Ovary (tissue), 9 donors: Measurements from ENCODE around the gene TPM3. TPM values are rescaled to one million over a fixed set of nuclear protein-coding genes. Genes with fewer than 3 reads are reported as not detected.

Experiments used
- DNase-seq, 5 donors: peaks; one replicate each; pipeline ENCODE4 v3.0.0-alpha.2; 2019 to 2020
- H3K27ac ChIP-seq, 2 donors: fragments of 200-600 bp; one replicate each; pipeline versions ENCODE4 v1.5.1 to v1.8.0; 2019 to 2022
- H3K27me3 ChIP-seq: fragments of 200-600 bp; one replicate; pipeline ENCODE4 v1.8.0; 2022
- H3K36me3 ChIP-seq: fragments of 200-600 bp; sonication (generic); one replicate; pipeline ENCODE4 v1.5.1; 2019
- H3K4me1 ChIP-seq: one replicate; pipeline ENCODE4 v1.8.1; 2013; ENCODE audit warnings: mild to moderate bottlenecking, moderate library complexity; ENCODE audit not compliant: insufficient read depth
- H3K4me3 ChIP-seq: fragments of 200-600 bp; sonication (generic); one replicate; pipeline ENCODE4 v1.5.1; 2017
- H3K9me3 ChIP-seq, 2 donors: fragments of 200-600 bp in 1 of 2; sonication (generic) in 1 of 2; one replicate each; pipeline versions ENCODE4 v1.5.1 to v1.8.1; 2013 to 2019; ENCODE audit warnings: mild to moderate bottlenecking in 1 of 2, moderate library complexity in 1 of 2
- CTCF ChIP-seq, 3 donors: fragments of 450-650 bp in 2 of 3; fragments of 200-600 bp in 1 of 3; IDR thresholded peaks; one replicate each; pipeline versions ENCODE4 v1.5.1 to v1.8.0; 2016 to 2022; ENCODE audit warnings: antibody characterized with exemption in 3 of 3, mild to moderate bottlenecking in 1 of 3
- EP300 ChIP-seq: sonication (generic); formaldehyde crosslinking; IDR thresholded peaks from one replicate; pipeline ENCODE4 v1.6.1; 2017; ENCODE audit warnings: antibody characterized with exemption
- POLR2A ChIP-seq: fragments of 450-650 bp; IDR thresholded peaks from one replicate; pipeline ENCODE4 v1.6.1; 2017; ENCODE audit warnings: antibody characterized with exemption, mild to moderate bottlenecking, moderate library complexity
- WGBS, 3 donors: extraction: QIAGEN DNeasy Blood & Tissue Kit in 1 of 3; methylation state at CpG; one replicate each; pipeline versions ENCODE4 v1.1.5 to v1.1.7; 2013 to 2017; 5-methylcytosine and 5-hydroxymethylcytosine counted together
- intact Hi-C, 4 donors: fragments of 100-400 bp; cut with DNase I; formaldehyde crosslinking; loops; one replicate each; pipeline versions ENCODE4 v1.11.0 to v1.15.1; 2022 to 2023
- polyA plus RNA-seq, 2 donors: library from polyadenylated mRNA; stranded (reverse); fragments of 200-250 nt in 1 of 2; fragments of 350-450 nt in 1 of 2; fragmentation: Illumina TruSeq in 1 of 2; extraction: RNeasy Lipid Tissue Mini Kit (QIAGEN cat#74804) in 1 of 2; gene quantifications; one replicate each; pipeline ENCODE4 v1.2.3, GENCODE V29; 2013 to 2014
- total RNA-seq, 7 donors: library from RNA; depleted of rRNA in 2 of 7; stranded (reverse); fragments of >200 nt in 2 of 7; fragmentation: NEBNext Ultra II Directional in 3 of 7; extraction: Animal tissue kit (Norgen Biotek cat#: 25700) in 3 of 7; gene quantifications; one replicate each; pipeline versions ENCODE4 v1.1.0 to v1.2.4, GENCODE V29; 2016 to 2023
- donor health status: DM: no; HTN: no; CAD: no; lungs with moderate emphysema.
- donor health status: DM: no; HTN: no; CAD: no.
- donor health status: Bipolar disorder and iron deficiency.
- donor health status: DM: yes; HTN: yes; CAD: no.
- donor health status: DM: no; HTN: no; CAD: no.
- donor health status: DM: yes; HTN: yes; CAD: no.

Gene TPM3
- total and polyA plus RNA-seq, 9 donors: 78.0 to 316 (median 120) TPM

GRCh38 chr1:154181944-154182343 is 10.0 kb downstream of the TPM3 start:
- intact Hi-C loops: no loop called here
- 0 to 2% (median 2%) methylated on average over 6 of the region's 6 CpGs for WGBS, 3 donors
- DNase-seq: no peak
- TF ChIP-seq POLR2A (no peak), CTCF (IDR thresholded peaks at IDR 0.05) (no peak), EP300 (no peak)
- H3K27ac ChIP-seq: no peak overlapping the region
- H3K9me3 ChIP-seq: no peaks in the 10 kb centered on the region
- peak overlapping the region; percentile 61 for H3K4me3 ChIP-seq
- peaks cover 16% of the 10 kb centered on the region for H3K4me1 ChIP-seq
- no peaks in the 10 kb centered on the region for H3K27me3 ChIP-seq
- H3K36me3 ChIP-seq: no peaks in the 10 kb centered on the region

GRCh38 chr1:154179946-154180687 is 11.8 kb downstream of the TPM3 start:
- DNase-seq: no peak
- Histone ChIP-seq H3K27ac (no peak overlapping the region), H3K4me1 (peaks cover 16% of the 10 kb centered on the region), H3K27me3 (no peaks in the 10 kb centered on the region), H3K36me3 (no peaks in the 10 kb centered on the region), H3K9me3 (no peaks in the 10 kb centered on the region), H3K4me3 (no peak overlapping the region)
- TF ChIP-seq CTCF (IDR thresholded peaks at IDR 0.05) (no peak), POLR2A (no peak), EP300 (no peak)
- WGBS, 3 donors: 79 to 88% (median 84%) methylated on average over 3 of the region's 3 CpGs
- intact Hi-C loops: no loop called here

GRCh38 chr1:154178911-154179811 is 12.7 kb downstream of the TPM3 start:
- Histone ChIP-seq H3K4me1 (peaks cover 16% of the 10 kb centered on the region), H3K36me3 (no peaks in the 10 kb centered on the region), H3K27me3 (no peaks in the 10 kb centered on the region), H3K27ac (no peak overlapping the region), H3K4me3 (no peak overlapping the region), H3K9me3 (no peaks in the 10 kb centered on the region)
- TF ChIP-seq EP300 (no peak), CTCF (IDR thresholded peaks at IDR 0.05) (no peak), POLR2A (no peak)
- no peak for DNase-seq
- intact Hi-C loops: no loop called here
- 43 to 57% (median 51%) methylated on average over 10 of the region's 10 CpGs for WGBS, 3 donors

- H3K27ac ChIP-seq: no peak overlapping the region
- peaks cover 14% of the 10 kb centered on the region for H3K4me1 ChIP-seq
- H3K4me3 ChIP-seq: no peak overlapping the region
- TF ChIP-seq POLR2A: no peak
- no peak for TF ChIP-seq EP300
- TF ChIP-seq CTCF (IDR thresholded peaks at IDR 0.05): no peak
- intact Hi-C loops: no loop called here
- no peaks in the 10 kb centered on the region for H3K27me3 ChIP-seq
- DNase-seq: no peak
- 32 to 44% (median 44%) methylated on average over 2 of the region's 2 CpGs for WGBS, 3 donors
- H3K9me3 ChIP-seq: no peaks in the 10 kb centered on the region
- H3K36me3 ChIP-seq: no peaks in the 10 kb centered on the region
These were observed 13.9 kb downstream of the TPM3 start for GRCh38 chr1:154178013-154178412.
